ENCODE results near the gene IGF1R. TPM values are rescaled to one million over a fixed set of nuclear protein-coding genes. Genes with fewer than 3 reads are reported as not detected.

The IGF1R gene
- total RNA-seq, 2 experiments from 2014 or later: 22.8 to 24.7 TPM

DNA sequence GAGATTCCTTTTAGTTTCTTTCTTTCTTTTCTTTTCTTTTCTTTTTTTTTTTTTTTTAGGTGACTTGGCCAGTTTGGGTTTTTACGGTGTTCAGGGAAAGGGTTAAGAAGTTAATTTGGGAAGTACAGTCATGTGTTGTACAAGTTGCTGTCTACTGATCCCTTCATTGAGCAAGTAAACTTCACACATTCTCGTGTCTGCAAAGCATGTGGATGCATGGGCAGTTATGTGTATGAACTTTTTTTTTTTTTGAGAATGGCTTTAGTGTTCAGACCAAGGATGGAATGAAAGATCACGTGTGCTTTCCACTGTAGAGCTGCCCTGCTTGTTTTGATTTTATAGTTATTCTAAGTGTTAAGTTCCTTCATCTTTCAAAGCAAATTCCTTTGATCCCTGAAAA, 227.0 kb downstream of the IGF1R start:
- Mint-ChIP-seq H3K4me3 (no peak overlapping the region), H3K27ac (no peak overlapping the region), H3K27me3 (no peaks in the 10 kb centered on the region), H3K36me3 (ENCODE audit: low read depth) (peaks cover 3% of the 10 kb centered on the region), H3K9me3 (peaks cover 1% of the 10 kb centered on the region), H3K4me1 (ENCODE audit: low read depth) (peaks cover 33% of the 10 kb centered on the region)
- POLR2A ChIA-PET: no interaction called here
- CTCF ChIA-PET: interaction anchor here (1.5 kb wide), 1 partner anchor 9 kb away, joined by 3 read pairs; no protein-coding TSS in a partner anchor
- intact Hi-C loops (cut with micrococcal nuclease): no loop called here
- TF ChIP-seq, protein P1, sequence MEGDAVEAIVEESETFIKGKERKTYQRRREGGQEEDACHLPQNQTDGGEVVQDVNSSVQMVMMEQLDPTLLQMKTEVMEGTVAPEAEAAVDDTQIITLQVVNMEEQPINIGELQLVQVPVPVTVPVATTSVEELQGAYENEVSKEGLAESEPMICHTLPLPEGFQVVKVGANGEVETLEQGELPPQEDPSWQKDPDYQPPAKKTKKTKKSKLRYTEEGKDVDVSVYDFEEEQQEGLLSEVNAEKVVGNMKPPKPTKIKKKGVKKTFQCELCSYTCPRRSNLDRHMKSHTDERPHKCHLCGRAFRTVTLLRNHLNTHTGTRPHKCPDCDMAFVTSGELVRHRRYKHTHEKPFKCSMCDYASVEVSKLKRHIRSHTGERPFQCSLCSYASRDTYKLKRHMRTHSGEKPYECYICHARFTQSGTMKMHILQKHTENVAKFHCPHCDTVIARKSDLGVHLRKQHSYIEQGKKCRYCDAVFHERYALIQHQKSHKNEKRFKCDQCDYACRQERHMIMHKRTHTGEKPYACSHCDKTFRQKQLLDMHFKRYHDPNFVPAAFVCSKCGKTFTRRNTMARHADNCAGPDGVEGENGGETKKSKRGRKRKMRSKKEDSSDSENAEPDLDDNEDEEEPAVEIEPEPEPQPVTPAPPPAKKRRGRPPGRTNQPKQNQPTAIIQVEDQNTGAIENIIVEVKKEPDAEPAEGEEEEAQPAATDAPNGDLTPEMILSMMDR (IDR thresholded peaks at IDR 0.05): no peak
- DNase-seq (no peak), ATAC-seq (no peak)

DNA sequence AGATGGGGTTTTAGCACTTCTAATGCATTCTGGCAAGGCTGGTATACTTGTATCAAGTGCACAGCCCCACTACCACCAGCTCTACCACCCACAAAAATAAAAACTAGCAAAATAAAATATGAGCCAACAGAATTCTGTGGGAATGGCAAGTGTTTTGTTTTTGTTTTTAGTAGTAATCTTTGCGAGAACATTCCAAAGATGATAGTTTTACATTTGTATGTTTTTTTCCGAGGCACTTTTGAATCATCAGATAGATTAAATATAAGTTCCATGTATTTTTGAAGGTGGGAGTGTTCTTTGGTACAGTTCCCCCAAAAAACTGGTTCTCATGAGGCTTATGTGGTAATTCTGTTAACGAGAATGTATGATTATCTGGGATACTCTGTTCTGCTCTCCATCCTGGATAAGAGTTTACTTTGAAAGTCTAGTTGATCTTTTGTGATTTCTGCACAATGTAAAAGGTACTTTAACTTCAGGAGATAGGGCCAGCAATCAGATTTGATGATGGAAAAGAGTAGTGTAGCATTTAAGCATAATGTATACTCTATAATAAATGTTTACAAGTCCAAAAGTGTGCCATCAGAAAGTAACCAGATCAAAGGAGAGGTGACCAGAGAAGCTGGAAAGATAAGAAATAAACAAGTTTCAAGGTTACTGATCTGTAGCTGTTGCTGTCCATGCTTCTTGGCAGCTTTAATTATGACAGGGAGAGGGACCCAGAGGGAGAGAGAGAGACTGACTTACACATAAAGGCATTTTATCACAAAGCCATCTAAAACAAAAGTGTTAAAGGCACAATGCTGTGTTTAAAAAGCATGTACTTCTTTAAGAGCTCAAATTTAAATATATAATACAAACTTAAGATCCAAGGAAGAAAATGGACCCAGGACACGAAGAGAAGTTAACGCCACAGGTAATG, 228.4 kb downstream of the IGF1R start:
- H3K4me3 Mint-ChIP-seq: no peak overlapping the region
- TF ChIP-seq, protein P1 (IDR thresholded peaks at IDR 0.05): no peak
- CTCF ChIA-PET: no interaction called here
- POLR2A ChIA-PET: no interaction called here
- no peaks in the 10 kb centered on the region for H3K36me3 Mint-ChIP-seq (ENCODE audit: low read depth)
- H3K27ac Mint-ChIP-seq: no peak overlapping the region
- intact Hi-C loops (cut with micrococcal nuclease): no loop called here
- peaks cover 31% of the 10 kb centered on the region for H3K4me1 Mint-ChIP-seq (ENCODE audit: low read depth)
- no peak for ATAC-seq
- H3K9me3 Mint-ChIP-seq: no peaks in the 10 kb centered on the region
- DNase-seq: no peak
- no peaks in the 10 kb centered on the region for H3K27me3 Mint-ChIP-seq

DNA sequence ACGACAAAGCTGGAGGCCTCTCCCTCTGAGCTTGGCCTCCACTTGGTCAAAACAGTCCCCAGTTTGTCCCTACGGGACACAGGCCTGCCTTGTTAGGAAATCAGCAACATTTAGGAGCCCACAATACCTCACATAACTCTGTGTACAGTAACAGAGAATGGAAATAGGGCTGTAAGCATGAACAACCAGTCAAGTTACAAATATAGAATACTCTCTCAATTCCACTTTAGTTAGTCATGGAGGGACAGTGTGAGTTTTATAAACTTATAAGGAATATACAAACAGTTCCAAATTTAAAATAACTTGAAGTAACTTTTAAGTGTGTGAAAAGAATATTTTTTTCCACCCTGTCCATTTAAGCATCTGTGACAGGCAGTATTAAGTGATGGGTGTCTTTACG, 229.8 kb downstream of the IGF1R start:
- DNase-seq: no peak
- no peak overlapping the region for H3K27ac Mint-ChIP-seq
- no peaks in the 10 kb centered on the region for H3K27me3 Mint-ChIP-seq
- CTCF ChIA-PET: no interaction called here
- intact Hi-C loops (cut with micrococcal nuclease): no loop called here
- H3K4me3 Mint-ChIP-seq: no peak overlapping the region
- no peak for ATAC-seq
- POLR2A ChIA-PET: no interaction called here
- TF ChIP-seq, protein P1 (IDR thresholded peaks at IDR 0.05): no peak
- no peaks in the 10 kb centered on the region for H3K36me3 Mint-ChIP-seq (ENCODE audit: low read depth)
- H3K4me1 Mint-ChIP-seq (ENCODE audit: low read depth): peaks cover 26% of the 10 kb centered on the region
- H3K9me3 Mint-ChIP-seq: no peaks in the 10 kb centered on the region

DNA sequence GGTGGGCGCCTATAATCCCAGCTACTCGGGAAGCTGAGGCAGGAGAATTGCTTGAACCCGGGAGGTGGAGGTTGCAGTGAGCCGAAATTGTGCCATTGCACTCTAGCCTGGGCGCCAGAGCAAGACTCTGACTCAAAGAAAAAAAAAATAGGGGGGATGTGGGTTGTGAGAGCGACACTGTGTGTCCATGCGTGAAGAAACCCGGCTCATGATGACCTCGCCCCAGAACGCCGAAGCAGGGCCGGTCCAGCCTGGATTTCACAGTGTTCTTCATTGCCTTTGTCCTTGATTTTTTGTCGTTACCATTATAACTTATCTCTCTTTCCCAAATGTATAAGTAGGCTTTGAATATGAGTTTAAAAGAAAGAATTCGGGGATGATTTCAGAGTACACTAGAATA, 230.5 kb downstream of the IGF1R start:
- Mint-ChIP-seq H3K36me3 (ENCODE audit: low read depth) (no peaks in the 10 kb centered on the region), H3K4me1 (ENCODE audit: low read depth) (peaks cover 19% of the 10 kb centered on the region), H3K27me3 (no peaks in the 10 kb centered on the region), H3K27ac (no peak overlapping the region), H3K9me3 (no peaks in the 10 kb centered on the region), H3K4me3 (no peak overlapping the region)
- intact Hi-C loops (cut with micrococcal nuclease): no loop called here
- DNase-seq (no peak), ATAC-seq (no peak)
- TF ChIP-seq, protein P1 (IDR thresholded peaks at IDR 0.05): no peak
- CTCF ChIA-PET: no interaction called here
- POLR2A ChIA-PET: no interaction called here

Data from activated CD8-positive, alpha-beta T cell treated with anti-CD3 and anti-CD28 coated beads for 36 hours (primary cell).